ENCODE results near the gene ZNF680.
"Not testable (repeated sequence)": the region's sequence is repeated elsewhere in the genome, so short reads cannot be mapped to it uniquely, and the experiment has no call there.

ZNF680 gene

GRCh38 chr7:64559206-64559605 is 3.7 kb downstream of the ZNF680 start:
- Histone ChIP-seq H3K36me3 (peaks cover 6% of the 10 kb centered on the region), H3K4me3 (ENCODE audit: low read depth, low read length) (no peak overlapping the region), H3K9me3 (no peaks in the 10 kb centered on the region; the same call in 1 of the 2 replicates), H3K27me3 (no peaks in the 10 kb centered on the region), H3K4me1 (no peaks in the 10 kb centered on the region)
- no peak for DNase-seq
- TF ChIP-seq CTCF (IDR thresholded peaks at IDR 0.05; ENCODE audit: low read depth, low read length): no peak

- no peak for TF ChIP-seq CTCF (IDR thresholded peaks at IDR 0.05; ENCODE audit: low read depth, low read length)
- H3K36me3 ChIP-seq: peaks cover 6% of the 10 kb centered on the region
- H3K4me3 ChIP-seq (ENCODE audit: low read depth, low read length): no peak overlapping the region
Measured at GRCh38 chr7:64558781-64559180, 4.1 kb downstream of the ZNF680 start.

GRCh38 chr7:64558323-64558705 is 4.6 kb downstream of the ZNF680 start:
- no peak for TF ChIP-seq CTCF (IDR thresholded peaks at IDR 0.05; ENCODE audit: low read depth, low read length)
- Histone ChIP-seq H3K4me3 (ENCODE audit: low read depth, low read length) (no peak overlapping the region), H3K4me1 (no peaks in the 10 kb centered on the region), H3K36me3 (peaks cover 6% of the 10 kb centered on the region), H3K9me3 (no peaks in the 10 kb centered on the region; the same call in 1 of the 2 replicates), H3K27me3 (no peaks in the 10 kb centered on the region)
- DNase-seq: no peak

More at GRCh38 chr7:64558781-64559180, 4.1 kb downstream of the ZNF680 start:
- Histone ChIP-seq H3K4me1 (no peaks in the 10 kb centered on the region), H3K27me3 (no peaks in the 10 kb centered on the region), H3K9me3 (no peaks in the 10 kb centered on the region; the same call in 1 of the 2 replicates)
- no peak for DNase-seq

GRCh38 chr7:64557601-64558322 is 5.1 kb downstream of the ZNF680 start:
- H3K27me3 ChIP-seq: no peaks in the 10 kb centered on the region
- no peaks in the 10 kb centered on the region for H3K4me1 ChIP-seq
- DNase-seq: no peak
- TF ChIP-seq CTCF (IDR thresholded peaks at IDR 0.05; ENCODE audit: low read depth, low read length): no peak
- H3K9me3 ChIP-seq: no peaks in the 10 kb centered on the region; the same call in 1 of the 2 replicates
- no peak overlapping the region for H3K4me3 ChIP-seq (ENCODE audit: low read depth, low read length)
- H3K36me3 ChIP-seq: peaks cover 6% of the 10 kb centered on the region

- H3K36me3 ChIP-seq: peaks cover 2% of the 10 kb centered on the region; the same call in 1 of the 2 replicates
- no peak for DNase-seq
- no peak for TF ChIP-seq CTCF (IDR thresholded peaks at IDR 0.05; ENCODE audit: low read depth, low read length)
Measured at GRCh38 chr7:64555046-64555445, 7.8 kb downstream of the ZNF680 start.

GRCh38 chr7:64554188-64554587 is 8.7 kb downstream of the ZNF680 start:
- not testable (repeated sequence) for H3K4me3 ChIP-seq (ENCODE audit: low read depth, low read length); H3K36me3 ChIP-seq; H3K4me1 ChIP-seq; DNase-seq; H3K9me3 ChIP-seq; H3K27me3 ChIP-seq

More at GRCh38 chr7:64555046-64555445, 7.8 kb downstream of the ZNF680 start:
- Histone ChIP-seq H3K4me3 (ENCODE audit: low read depth, low read length) (no peak overlapping the region), H3K9me3 (no peaks in the 10 kb centered on the region), H3K27me3 (no peaks in the 10 kb centered on the region), H3K4me1 (no peaks in the 10 kb centered on the region)
